ENCODE data around the gene KIF26A.

KIF26A gene

GRCh38 chr14:104209985-104210816 lies 71.8 kb downstream of the KIF26A start:
- DNase-seq (ENCODE audit: low read depth) = no peak

- DNase-seq (ENCODE audit: low read depth) = no peak
Observed at GRCh38 chr14:104210817-104211195, 72.4 kb downstream of the KIF26A start.

DNA sequence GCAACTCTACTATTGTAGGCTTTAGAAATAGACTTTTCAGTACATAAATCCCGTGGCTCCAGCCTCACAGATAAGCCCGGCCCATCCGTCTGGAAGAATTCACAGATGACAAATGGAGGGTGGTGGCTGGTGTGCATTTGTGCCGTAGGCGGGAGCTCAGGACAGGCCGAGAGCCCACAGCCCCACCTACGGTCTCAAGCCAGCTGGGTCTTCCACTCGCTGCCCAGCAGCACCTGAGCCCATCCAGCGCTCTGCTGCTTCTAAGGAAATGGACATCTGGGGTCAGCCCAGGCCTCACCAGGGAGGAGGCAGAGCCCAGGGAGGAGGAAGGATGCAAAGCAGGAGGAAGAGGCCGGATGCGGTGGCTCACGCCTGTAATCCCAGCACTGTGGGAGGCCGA lies 72.8 kb downstream of the KIF26A start:
- no peak for DNase-seq (ENCODE audit: low read depth)

GRCh38 chr14:104211741-104212140 lies 73.4 kb downstream of the KIF26A start:
- no peak for DNase-seq (ENCODE audit: low read depth)

DNA sequence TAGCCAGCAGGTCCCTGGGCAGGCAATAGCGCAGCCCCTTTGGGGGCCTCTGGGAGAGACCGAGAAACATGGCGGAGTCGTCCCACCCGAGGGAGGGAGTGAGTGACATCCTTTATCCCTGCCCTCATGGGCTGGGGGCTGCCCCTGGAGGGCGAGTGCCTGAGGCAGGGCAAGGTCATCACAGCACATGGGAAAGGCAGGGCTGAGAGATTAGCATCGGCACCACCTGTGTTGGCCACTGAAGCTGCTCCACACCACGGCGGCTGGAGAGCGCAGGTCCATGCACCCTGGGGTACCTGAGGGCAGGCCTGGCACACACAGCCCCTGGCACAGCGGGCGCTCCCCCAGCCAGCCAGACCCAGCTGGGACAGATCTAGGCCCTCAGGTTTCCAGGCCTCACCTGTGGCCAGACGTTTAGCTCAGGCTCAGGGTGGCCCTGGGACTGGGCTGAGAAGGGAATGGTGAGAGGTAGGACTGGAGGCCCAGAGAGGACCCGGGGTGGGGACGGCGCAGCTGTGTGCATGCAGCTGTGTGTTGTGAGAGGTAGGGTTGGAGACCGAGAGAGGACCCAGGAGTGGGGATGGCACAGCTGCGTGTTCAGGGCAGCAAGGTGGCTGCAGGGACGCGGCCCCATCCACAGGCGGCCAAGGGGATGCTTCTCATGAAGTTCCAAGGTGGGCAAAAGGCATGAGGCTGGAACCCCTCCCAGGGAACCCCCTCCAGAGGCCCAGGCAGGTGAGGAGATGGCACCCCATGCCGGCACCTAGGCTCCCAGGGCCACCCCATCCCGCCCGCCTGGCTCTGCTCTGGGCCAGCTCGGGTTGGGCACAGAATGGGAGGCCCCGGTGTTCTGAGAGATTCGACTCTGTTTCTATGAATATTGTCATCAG lies 74.1 kb downstream of the KIF26A start:
- DNase-seq (ENCODE audit: low read depth) = no peak

- no peak for DNase-seq (ENCODE audit: low read depth)
Observed at GRCh38 chr14:104213301-104214034, 75.1 kb downstream of the KIF26A start.

- no peak for DNase-seq (ENCODE audit: low read depth)
Observed at GRCh38 chr14:104214431-104215218, 76.2 kb downstream of the KIF26A start.

DNA sequence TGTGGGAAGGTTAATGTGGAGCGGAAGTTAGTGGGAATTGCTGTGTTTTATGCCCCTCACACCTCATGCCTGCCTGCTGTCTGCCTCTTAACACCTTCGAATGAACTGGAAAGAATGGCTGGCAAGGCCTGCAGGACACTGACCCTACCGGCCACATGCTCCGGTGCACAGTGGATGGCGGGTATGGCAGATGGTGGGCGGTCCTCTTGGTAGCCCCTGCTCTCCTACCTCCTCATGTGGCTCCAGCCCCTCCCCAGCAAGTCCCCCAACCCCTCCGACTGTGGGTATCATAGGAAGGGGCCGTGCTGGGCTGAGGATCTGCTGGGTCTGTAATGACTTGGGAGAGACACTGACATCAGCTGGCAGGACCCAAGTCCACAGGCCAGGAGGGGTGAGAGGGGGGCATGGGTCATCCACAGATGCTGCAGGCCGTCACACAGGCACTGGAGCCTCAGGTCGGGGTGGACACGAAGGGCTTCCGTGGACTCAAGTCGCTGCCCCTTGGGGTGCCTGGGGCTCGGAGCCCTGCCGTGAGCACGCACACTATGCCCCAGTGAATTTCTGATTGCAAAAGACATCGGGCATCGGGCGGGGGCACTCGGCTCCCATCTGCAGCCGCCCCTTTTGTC lies 77.4 kb downstream of the KIF26A start:
- DNase-seq (ENCODE audit: low read depth) = no peak

DNA sequence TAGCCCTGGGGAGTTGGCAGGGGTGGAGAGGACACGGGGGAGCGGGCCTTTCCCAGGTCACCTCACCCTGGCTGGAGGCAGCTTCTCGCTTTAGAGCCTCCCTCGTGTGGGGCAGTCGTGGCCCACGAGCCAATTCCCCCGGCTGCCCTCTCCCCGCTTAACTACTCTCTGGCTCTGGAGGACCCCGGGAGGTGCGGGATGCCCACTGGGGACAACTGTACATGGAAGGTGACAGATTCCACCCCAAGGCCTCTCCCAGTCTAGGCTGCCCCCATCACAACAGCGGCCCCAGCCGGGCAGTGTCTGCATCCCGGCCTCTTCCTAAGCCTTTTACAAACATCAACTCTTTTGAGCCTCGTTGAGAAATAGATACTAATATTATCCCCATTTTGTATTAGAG lies 78.1 kb downstream of the KIF26A start:
- DNase-seq (ENCODE audit: low read depth) = no peak

DNA sequence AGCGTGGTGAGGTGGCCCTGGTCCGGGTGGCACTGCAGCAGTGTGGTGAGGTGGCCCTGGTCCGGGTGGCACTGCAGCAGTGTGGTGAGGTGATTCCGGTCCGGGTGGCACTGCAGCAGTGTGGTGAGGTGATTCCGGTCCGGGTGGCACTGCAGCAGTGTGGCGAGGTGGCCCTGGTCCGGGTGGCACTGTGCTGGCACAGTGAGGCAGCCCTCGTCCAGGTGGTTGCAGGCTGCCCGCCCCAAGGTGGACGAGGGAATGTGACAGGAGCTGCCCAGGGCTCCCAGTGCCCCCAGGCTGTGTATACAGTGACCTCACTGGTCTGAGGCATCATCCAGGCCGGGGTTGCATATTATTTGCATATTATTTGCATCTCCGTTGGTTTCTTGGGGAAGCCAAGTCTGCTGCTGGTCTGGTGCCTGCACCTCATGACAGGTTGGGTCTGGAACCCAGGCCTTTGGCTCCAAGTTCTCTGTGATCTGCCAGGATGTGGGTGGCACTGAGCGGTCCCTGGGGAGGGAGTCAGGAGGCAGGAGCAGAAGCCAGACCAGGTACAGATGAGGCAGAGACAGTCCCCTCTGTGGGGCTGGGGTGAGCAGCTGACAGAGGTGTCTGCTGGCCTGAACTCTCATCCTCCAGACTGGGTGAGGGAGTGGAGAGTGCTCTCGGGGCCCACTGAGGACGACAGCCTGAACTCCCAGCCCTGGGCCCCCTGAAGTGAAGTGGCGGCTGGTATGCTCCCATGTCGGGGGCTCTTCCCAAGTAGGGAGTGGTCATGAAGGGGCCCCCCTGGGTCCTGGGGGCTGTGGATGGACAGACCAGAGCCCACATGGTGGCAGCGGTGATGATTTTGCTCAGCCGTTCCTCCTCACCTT lies 79.3 kb downstream of the KIF26A start:
- no peak for DNase-seq (ENCODE audit: low read depth)

- no peak for DNase-seq (ENCODE audit: low read depth)
Observed at GRCh38 chr14:104218361-104219180, 80.2 kb downstream of the KIF26A start.

GRCh38 chr14:104219731-104220214 lies 81.4 kb downstream of the KIF26A start:
- no peak for DNase-seq (ENCODE audit: low read depth)

GRCh38 chr14:104220215-104221070 lies 82.1 kb downstream of the KIF26A start:
- no peak for DNase-seq (ENCODE audit: low read depth)

GRCh38 chr14:104221071-104221625 lies 82.8 kb downstream of the KIF26A start:
- no peak for DNase-seq (ENCODE audit: low read depth)

DNA sequence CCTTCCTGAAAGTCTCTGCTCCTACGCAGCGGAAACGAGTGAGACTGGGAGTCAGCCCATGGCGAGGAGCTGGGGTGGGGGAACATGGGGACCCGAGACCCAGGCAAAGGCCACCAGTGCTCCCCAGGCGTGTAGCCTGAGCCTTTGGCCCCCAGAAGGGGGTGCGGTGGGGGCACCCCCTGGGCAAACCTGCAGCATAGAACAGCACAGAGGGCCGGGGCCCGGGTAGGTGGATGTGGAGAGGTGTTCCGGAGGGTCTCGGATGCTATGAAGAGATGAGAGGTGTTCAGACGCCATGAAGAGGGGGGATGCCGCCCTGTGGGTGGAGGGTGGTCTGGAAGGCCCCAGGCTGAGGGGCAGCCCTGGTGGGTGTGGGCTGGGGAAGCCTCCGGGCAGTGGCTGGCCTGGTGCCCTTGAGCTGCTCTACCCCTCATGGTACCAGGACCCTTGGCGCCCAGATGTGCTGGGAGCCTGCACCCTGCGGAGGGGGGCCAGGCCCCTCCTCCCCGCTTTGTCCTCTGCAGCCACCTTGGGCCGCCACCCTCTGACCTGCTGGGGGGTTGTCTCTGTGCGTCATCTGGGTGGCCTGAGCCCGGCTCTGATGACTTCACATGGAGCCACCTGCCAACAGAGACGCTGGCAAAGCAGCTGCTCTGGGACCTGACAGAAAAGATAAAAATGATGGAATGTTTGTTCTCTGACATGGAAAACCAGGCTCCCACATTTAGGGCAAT lies 83.4 kb downstream of the KIF26A start:
- no peak for DNase-seq (ENCODE audit: low read depth)

GRCh38 chr14:104222396-104223036 lies 84.1 kb downstream of the KIF26A start:
- no peak for DNase-seq (ENCODE audit: low read depth)
